ENCODE results near the gene CSRNP3.

CSRNP3 gene

DNA sequence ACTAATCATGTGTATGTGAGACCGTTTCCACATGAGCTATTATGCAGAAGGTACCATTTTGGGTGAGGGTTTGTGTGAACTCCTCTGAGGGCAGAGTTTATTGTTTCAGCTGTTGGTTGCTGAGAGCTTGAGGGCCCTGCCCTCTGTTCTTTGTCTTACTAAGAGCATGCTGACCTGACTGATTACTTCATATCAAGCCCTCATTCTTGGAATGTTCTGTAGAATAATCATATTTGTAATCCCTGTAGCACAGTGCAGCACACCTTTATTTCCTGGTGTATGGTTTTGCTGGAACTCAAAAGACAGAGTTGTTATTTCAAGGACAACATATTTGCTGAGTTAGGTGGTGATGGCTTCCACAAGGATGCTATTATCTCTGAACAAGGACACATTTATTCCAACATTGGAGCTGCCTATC lies 206.1 kb downstream of the CSRNP3 start:
- H3K4me3 ChIP-seq (ENCODE audit: low read depth, low read length), result no peak overlapping the region
- no peaks in the 10 kb centered on the region for H3K4me1 ChIP-seq (ENCODE audit: control insufficient read depth, insufficient read depth, low read length, unreplicated experiment)
- H3K27me3 ChIP-seq (ENCODE audit: insufficient read depth, low read length), result no peaks in the 10 kb centered on the region
- H2AFZ ChIP-seq (ENCODE audit: low read length, unreplicated experiment), result no peak overlapping the region
- H3K36me3 ChIP-seq (ENCODE audit: insufficient read depth, low read length), result no peaks in the 10 kb centered on the region
- no peak overlapping the region for H3K27ac ChIP-seq (ENCODE audit: low read depth, low read length)
- no peaks in the 10 kb centered on the region for H3K79me2 ChIP-seq (ENCODE audit: control insufficient read depth, insufficient read depth, low read length, unreplicated experiment)

DNA sequence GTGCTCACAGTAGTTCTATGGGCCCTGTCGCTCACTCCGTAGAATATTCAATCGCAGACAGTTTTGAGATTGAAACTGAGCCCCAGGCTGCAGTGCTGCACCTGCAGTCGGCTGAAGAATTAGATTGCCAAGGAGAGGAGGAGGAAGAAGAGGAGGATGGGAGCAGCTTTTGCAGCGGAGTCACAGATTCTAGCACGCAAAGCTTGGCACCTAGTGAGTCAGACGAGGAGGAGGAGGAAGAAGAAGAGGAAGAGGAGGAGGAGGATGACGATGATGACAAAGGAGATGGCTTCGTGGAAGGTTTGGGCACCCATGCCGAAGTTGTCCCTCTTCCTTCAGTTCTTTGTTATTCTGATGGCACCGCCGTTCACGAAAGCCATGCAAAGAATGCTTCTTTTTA lies 209.4 kb downstream of the CSRNP3 start:
- H2AFZ ChIP-seq (ENCODE audit: low read length, unreplicated experiment), result no peak overlapping the region
- no peaks in the 10 kb centered on the region for H3K36me3 ChIP-seq (ENCODE audit: insufficient read depth, low read length)
- H3K79me2 ChIP-seq (ENCODE audit: control insufficient read depth, insufficient read depth, low read length, unreplicated experiment), result no peaks in the 10 kb centered on the region
- H3K27ac ChIP-seq (ENCODE audit: low read depth, low read length), result no peak overlapping the region
- H3K4me1 ChIP-seq (ENCODE audit: control insufficient read depth, insufficient read depth, low read length, unreplicated experiment), result no peaks in the 10 kb centered on the region
- no peak overlapping the region for H3K4me3 ChIP-seq (ENCODE audit: low read depth, low read length)
- H3K27me3 ChIP-seq (ENCODE audit: insufficient read depth, low read length), result no peaks in the 10 kb centered on the region

DNA sequence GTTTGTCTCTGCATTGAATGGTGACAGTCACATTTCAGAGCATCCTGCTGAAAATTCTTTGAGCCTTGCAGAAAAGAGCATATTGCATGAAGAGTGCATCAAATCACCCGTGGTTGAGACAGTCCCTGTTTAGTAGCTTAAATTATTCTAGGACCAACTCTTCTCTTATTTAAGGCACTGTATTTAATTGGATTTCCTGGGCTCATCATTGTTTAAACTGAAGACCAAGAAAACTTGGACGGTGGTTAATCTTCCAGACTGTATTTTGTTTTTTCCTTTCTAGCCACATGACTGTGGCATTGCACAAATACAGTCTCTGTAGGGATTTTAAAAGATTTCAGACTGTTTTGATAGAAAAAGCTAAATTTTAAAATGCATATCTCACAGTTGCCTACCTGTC lies 210.1 kb downstream of the CSRNP3 start:
- Histone ChIP-seq H2AFZ (ENCODE audit: low read length, unreplicated experiment) (no peak overlapping the region), H3K4me3 (ENCODE audit: low read depth, low read length) (no peak overlapping the region), H3K27me3 (ENCODE audit: insufficient read depth, low read length) (no peaks in the 10 kb centered on the region), H3K27ac (ENCODE audit: low read depth, low read length) (no peak overlapping the region), H3K79me2 (ENCODE audit: control insufficient read depth, insufficient read depth, low read length, unreplicated experiment) (no peaks in the 10 kb centered on the region), H3K36me3 (ENCODE audit: insufficient read depth, low read length) (no peaks in the 10 kb centered on the region), H3K4me1 (ENCODE audit: control insufficient read depth, insufficient read depth, low read length, unreplicated experiment) (no peaks in the 10 kb centered on the region)

DNA sequence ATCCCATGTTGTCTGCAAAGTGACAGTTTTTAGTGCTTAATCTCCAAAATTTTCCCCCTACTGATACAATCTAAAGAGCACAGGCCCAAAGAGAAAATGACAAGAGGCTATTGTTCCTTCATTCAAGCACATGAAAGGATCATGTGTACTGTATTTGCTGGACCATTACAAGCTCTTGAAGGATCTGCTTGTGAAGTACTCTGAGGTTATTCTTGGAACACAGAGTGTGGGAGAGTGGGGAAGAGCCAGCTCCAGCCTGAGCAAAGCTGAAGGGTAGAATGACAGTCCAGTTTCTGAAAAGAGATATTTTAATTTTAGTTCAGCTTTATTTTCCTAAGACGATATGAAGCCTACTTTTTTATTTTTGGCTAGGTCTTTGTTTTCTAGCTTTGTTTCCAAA lies 212.3 kb downstream of the CSRNP3 start:
- Histone ChIP-seq H3K27ac (ENCODE audit: low read depth, low read length) (no peak overlapping the region), H3K27me3 (ENCODE audit: insufficient read depth, low read length) (no peaks in the 10 kb centered on the region), H2AFZ (ENCODE audit: low read length, unreplicated experiment) (no peak overlapping the region), H3K79me2 (ENCODE audit: control insufficient read depth, insufficient read depth, low read length, unreplicated experiment) (no peaks in the 10 kb centered on the region), H3K36me3 (ENCODE audit: insufficient read depth, low read length) (no peaks in the 10 kb centered on the region), H3K4me1 (ENCODE audit: control insufficient read depth, insufficient read depth, low read length, unreplicated experiment) (no peaks in the 10 kb centered on the region), H3K4me3 (ENCODE audit: low read depth, low read length) (no peak overlapping the region)

DNA sequence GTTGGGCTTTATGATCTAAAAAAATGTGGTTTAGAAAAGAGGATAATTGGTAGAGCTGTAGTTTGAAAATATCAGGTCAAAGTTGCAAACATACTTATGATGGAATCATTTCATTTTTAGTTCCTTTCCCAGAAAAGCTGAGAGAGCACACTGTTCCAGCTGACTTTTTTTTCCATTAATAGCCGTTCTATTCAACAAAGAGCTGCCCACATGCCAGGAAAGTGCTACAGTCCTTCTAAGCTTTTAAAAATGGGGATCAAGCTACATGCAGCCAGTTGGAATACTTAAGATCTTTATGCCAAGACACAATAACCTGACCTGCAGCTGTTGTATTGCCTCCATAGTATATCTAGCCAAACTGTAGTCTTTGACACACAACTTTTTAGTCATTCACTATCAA lies 213.0 kb downstream of the CSRNP3 start:
- H3K36me3 ChIP-seq (ENCODE audit: insufficient read depth, low read length), result no peaks in the 10 kb centered on the region
- H3K4me1 ChIP-seq (ENCODE audit: control insufficient read depth, insufficient read depth, low read length, unreplicated experiment), result no peaks in the 10 kb centered on the region
- H3K27me3 ChIP-seq (ENCODE audit: insufficient read depth, low read length), result no peaks in the 10 kb centered on the region
- no peak overlapping the region for H2AFZ ChIP-seq (ENCODE audit: low read length, unreplicated experiment)
- no peaks in the 10 kb centered on the region for H3K79me2 ChIP-seq (ENCODE audit: control insufficient read depth, insufficient read depth, low read length, unreplicated experiment)
- H3K4me3 ChIP-seq (ENCODE audit: low read depth, low read length), result no peak overlapping the region
- H3K27ac ChIP-seq (ENCODE audit: low read depth, low read length), result no peak overlapping the region

DNA sequence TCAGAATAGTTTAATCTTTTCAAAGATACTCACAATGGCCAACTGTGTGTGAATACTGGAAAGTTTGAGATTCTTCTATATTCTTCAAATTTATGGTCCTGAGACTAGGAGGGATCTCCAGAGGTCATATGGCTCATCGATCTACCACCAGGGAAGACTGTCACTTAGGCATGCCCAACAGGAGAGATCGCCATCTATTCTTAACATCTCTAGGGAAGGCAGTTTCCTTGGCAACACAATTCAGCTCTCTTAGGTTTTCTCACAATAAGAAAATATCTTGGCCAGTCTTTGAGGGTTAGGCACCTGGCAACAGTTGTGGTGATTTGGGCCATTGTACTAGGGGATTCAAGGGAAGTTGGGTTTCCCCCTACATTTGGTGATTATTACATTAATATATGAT lies 217.3 kb downstream of the CSRNP3 start:
- Histone ChIP-seq H3K4me1 (ENCODE audit: control insufficient read depth, insufficient read depth, low read length, unreplicated experiment) (no peaks in the 10 kb centered on the region), H3K27me3 (ENCODE audit: insufficient read depth, low read length) (no peaks in the 10 kb centered on the region), H3K4me3 (ENCODE audit: low read depth, low read length) (no peak overlapping the region)

DNA sequence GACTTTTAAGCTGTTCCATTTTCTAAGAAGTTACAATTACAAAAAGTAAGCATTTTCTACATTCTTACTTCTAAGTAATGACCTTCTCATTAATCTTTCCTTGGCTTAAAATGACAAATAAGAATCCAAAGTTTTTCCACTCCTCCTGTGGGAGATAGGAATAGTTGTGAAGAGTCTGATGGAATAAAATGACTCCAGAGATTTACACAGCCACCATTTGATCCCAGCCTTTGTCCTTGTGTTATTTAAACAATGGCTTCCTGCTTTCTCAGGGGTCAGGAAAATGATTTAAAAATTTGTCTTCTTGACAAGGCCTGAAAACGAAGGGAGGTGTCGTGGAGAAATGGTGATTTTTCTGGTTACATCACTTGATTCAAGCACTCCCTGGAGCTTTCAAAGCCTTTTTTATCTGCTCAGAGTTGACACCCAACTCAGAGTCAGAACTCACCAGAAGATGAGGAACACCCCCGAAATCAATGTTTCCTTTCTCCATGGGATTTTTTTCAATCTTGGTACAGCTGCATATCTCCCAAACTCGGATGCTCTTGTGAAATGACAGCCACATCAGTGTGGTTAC lies 218.0 kb downstream of the CSRNP3 start:
- Histone ChIP-seq H3K4me1 (ENCODE audit: control insufficient read depth, insufficient read depth, low read length, unreplicated experiment) (no peaks in the 10 kb centered on the region), H2AFZ (ENCODE audit: low read length, unreplicated experiment) (no peak overlapping the region), H3K27me3 (ENCODE audit: insufficient read depth, low read length) (no peaks in the 10 kb centered on the region), H3K4me3 (ENCODE audit: low read depth, low read length) (no peak overlapping the region), H3K79me2 (ENCODE audit: control insufficient read depth, insufficient read depth, low read length, unreplicated experiment) (no peaks in the 10 kb centered on the region), H3K27ac (ENCODE audit: low read depth, low read length) (no peak overlapping the region), H3K36me3 (ENCODE audit: insufficient read depth, low read length) (no peaks in the 10 kb centered on the region)

More for the DNA sequence above, 217.3 kb downstream of the CSRNP3 start:
- Histone ChIP-seq H3K27ac (ENCODE audit: low read depth, low read length) (no peak overlapping the region), H3K79me2 (ENCODE audit: control insufficient read depth, insufficient read depth, low read length, unreplicated experiment) (no peaks in the 10 kb centered on the region), H3K36me3 (ENCODE audit: insufficient read depth, low read length) (no peaks in the 10 kb centered on the region), H2AFZ (ENCODE audit: low read length, unreplicated experiment) (no peak overlapping the region)

DNA sequence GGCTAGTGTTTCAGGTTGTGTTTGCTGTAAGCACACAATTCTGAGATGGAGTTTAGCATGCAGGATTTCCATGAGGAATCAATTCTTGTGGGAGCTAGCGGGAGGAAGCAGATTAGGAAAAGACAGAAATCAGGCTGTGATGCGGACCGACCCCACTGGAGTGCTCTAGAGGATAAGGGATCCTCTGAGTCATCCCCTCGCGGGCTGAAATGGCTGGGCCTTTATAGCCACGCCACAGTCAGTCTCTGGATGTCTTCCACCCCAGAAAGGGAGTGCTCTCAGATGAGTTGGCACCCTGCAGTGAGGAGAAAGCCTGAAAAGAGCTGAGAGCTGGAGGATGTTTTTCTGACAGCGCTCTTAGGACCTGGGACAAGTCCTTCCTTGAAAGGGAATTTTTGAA lies 222.1 kb downstream of the CSRNP3 start:
- Histone ChIP-seq H3K4me1 (ENCODE audit: control insufficient read depth, insufficient read depth, low read length, unreplicated experiment) (no peaks in the 10 kb centered on the region), H2AFZ (ENCODE audit: low read length, unreplicated experiment) (no peak overlapping the region), H3K27ac (ENCODE audit: low read depth, low read length) (no peak overlapping the region), H3K4me3 (ENCODE audit: low read depth, low read length) (no peak overlapping the region), H3K27me3 (ENCODE audit: insufficient read depth, low read length) (peaks cover 10% of the 10 kb centered on the region; the same call in 1 of the 2 replicates), H3K79me2 (ENCODE audit: control insufficient read depth, insufficient read depth, low read length, unreplicated experiment) (no peaks in the 10 kb centered on the region), H3K36me3 (ENCODE audit: insufficient read depth, low read length) (no peaks in the 10 kb centered on the region)

DNA sequence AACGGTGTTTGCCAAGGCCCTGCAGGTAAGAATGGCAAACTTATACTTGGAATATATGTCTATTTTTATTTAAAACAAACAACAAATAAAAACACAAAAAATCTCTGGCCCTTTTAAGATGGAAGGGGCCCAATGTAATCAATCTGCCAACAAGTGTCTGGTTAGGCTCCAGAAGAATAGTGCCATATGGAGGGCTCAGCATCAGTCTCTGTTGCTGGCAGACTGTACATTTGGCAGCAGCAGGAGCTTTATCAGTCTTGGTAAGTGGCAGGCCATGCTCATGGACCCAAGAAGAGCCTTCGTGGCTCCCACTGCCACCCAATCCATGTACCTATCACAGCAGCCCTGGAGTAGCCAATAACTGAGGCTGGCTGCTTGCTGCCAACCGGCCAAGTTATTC lies 223.4 kb downstream of the CSRNP3 start:
- no peak overlapping the region for H3K4me3 ChIP-seq (ENCODE audit: low read depth, low read length)
- H3K4me1 ChIP-seq (ENCODE audit: control insufficient read depth, insufficient read depth, low read length, unreplicated experiment), result no peaks in the 10 kb centered on the region
- no peaks in the 10 kb centered on the region for H3K79me2 ChIP-seq (ENCODE audit: control insufficient read depth, insufficient read depth, low read length, unreplicated experiment)
- no peak overlapping the region for H2AFZ ChIP-seq (ENCODE audit: low read length, unreplicated experiment)
- H3K36me3 ChIP-seq (ENCODE audit: insufficient read depth, low read length), result no peaks in the 10 kb centered on the region
- H3K27me3 ChIP-seq (ENCODE audit: insufficient read depth, low read length), result peaks cover 20% of the 10 kb centered on the region
- H3K27ac ChIP-seq (ENCODE audit: low read depth, low read length), result no peak overlapping the region

DNA sequence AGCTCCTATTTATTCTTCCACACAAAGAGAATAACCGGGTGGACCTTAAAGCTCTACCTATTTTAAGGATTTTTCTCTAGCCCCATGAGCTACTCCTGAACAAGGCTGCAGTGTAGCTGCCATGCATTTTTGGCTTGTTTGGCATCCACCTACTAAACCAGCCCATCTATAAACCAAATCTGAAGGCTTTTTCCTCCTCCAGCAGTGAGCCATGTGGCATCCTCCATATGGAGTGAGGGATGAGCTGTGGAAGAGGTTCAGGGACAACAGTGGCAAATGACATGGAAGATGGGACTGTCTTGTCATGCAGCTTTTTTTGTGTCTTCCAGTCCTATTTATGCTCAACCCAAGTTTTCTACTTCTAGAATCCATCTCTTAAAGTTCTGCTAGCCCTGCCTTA lies 224.3 kb downstream of the CSRNP3 start:
- Histone ChIP-seq H3K4me3 (ENCODE audit: low read depth, low read length) (no peak overlapping the region), H3K27me3 (ENCODE audit: insufficient read depth, low read length) (peaks cover 20% of the 10 kb centered on the region), H3K27ac (ENCODE audit: low read depth, low read length) (no peak overlapping the region), H3K4me1 (ENCODE audit: control insufficient read depth, insufficient read depth, low read length, unreplicated experiment) (no peaks in the 10 kb centered on the region), H3K79me2 (ENCODE audit: control insufficient read depth, insufficient read depth, low read length, unreplicated experiment) (no peaks in the 10 kb centered on the region), H3K36me3 (ENCODE audit: insufficient read depth, low read length) (no peaks in the 10 kb centered on the region), H2AFZ (ENCODE audit: low read length, unreplicated experiment) (no peak overlapping the region)

DNA sequence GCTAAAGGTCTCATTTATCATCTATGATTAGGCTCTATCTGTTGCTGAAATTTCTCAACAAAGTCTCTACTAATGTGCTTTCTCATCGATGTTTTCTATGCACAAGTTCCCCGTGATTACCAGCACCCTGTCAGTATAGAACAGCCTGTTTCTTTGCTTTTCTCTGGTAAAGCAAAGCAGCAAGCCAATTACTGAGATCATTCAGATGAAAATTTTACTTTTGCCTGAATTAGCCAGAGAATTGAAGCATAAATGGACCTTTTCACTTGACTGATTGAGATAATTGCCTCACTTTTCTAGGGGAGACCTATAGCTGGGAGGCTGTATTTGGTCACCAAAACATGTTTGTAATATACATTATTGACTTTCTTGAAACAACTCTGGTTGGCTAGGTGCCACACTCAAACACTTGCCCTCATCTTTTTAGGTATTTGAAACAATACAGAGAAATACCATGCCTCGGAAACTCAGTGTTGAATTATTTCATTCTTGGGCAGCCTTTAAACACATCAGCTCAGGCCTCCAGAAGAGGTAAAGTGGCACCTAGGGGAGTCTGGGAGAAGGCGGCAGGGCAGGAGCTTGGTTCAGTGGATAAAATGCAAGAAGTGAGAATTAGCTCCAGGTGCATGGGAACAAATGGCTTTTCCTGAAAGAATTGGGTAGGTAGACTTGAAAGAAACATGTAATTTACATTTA lies 228.4 kb downstream of the CSRNP3 start:
- Histone ChIP-seq H3K79me2 (ENCODE audit: control insufficient read depth, insufficient read depth, low read length, unreplicated experiment) (no peaks in the 10 kb centered on the region), H3K36me3 (ENCODE audit: insufficient read depth, low read length) (no peaks in the 10 kb centered on the region), H3K4me1 (ENCODE audit: control insufficient read depth, insufficient read depth, low read length, unreplicated experiment) (no peaks in the 10 kb centered on the region), H3K4me3 (ENCODE audit: low read depth, low read length) (no peak overlapping the region), H3K27ac (ENCODE audit: low read depth, low read length) (no peak overlapping the region), H2AFZ (ENCODE audit: low read length, unreplicated experiment) (no peak overlapping the region), H3K27me3 (ENCODE audit: insufficient read depth, low read length) (peaks cover 20% of the 10 kb centered on the region)
